UCSD-AML1 (cell line): ENCODE measurements around the gene ACSM5.
A peak's percentile ranks its signal among the peaks of the same experiment; 100 is the strongest.

ENCODE experiments used
- DNase-seq: peaks from one replicate; lab custom pipeline; 2025; ENCODE audit not compliant: unreplicated experiment; lab: John Stamatoyannopoulos, UW

Gene ACSM5, protein sequence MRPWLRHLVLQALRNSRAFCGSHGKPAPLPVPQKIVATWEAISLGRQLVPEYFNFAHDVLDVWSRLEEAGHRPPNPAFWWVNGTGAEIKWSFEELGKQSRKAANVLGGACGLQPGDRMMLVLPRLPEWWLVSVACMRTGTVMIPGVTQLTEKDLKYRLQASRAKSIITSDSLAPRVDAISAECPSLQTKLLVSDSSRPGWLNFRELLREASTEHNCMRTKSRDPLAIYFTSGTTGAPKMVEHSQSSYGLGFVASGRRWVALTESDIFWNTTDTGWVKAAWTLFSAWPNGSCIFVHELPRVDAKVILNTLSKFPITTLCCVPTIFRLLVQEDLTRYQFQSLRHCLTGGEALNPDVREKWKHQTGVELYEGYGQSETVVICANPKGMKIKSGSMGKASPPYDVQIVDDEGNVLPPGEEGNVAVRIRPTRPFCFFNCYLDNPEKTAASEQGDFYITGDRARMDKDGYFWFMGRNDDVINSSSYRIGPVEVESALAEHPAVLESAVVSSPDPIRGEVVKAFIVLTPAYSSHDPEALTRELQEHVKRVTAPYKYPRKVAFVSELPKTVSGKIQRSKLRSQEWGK

DNA sequence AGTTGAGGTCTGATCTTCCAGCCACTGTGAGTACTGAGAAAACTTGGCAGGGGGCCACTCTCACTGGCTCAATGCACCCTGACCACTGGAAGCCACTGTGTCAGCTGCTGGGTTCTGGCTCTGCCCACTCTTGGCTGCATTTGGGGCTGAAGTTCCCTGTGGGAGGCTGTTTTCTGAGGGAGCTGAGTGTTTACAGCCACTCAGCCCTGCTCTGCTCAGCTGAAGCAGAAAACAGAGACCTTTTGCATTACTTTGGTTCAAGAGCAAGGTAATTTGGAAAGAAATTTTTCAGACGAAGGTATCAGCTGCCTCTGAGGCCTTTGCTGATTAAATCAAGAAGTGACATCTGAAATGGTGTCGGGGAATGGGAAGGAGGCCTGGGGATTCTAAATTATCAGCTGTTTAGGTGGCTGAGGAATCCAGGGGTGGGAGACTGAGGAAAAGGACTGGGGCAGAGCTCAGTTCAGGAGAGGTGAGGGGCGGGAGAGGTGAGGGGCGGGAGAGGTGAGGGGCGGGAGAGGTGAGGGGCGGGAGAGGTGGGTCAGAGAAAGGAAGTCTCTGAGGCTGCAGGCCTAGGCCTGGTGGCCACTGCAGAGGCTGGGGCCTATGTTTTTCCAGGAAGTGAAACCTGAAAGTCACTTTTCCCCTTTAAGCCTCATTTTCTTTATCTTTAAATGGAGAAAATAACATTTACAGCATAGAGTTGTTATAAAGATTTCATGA is at the start of gene ACSM5:
Gene ACSM5 (plus strand): TSS at position 137 of the 723 bp plus-strand sequence. CDS start 1,951 bp downstream, outside the sequence.
- DNase-seq, result no peak

DNA sequence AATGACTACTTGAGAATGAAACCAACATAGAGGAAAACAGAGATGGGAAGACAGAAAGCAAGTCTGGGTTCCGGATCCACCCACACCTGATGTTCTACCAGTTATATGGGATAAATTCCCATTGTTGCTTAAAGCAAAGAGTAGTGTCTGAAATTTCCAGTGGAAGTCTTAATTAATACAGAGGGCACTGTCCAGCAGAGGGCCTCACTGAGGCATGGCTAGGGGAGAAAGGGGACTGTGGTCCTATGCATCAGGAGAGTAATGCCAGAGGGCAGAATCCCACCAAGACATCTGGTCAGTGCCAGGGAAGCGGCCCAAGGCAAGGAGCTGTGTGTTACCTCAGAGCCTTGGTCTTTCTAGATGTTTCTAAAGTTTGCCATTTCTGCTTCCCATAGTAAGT is 49.3 kb upstream of the ACSM5 start:
- peak; percentile 10 for DNase-seq

DNA sequence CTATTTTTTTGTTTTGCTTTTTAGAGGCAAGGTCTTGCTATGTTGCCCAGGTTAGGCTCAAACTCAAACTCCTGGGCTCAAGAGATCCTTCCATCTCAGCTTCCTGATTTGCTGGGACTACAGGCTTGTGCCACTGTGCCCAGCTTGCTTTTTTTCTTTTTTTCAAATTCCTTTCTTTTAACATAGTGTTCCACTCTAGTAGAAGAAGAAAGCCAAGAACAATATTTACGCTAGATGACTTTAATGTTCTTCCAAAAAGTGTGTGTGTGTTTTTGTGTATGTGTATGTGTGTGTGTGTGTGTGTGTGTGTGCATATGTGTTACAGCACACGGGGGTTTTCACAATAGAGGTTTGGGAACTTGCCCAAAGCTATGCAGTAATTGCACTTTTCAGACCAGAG is 46.1 kb upstream of the ACSM5 start:
- no peak for DNase-seq

DNA sequence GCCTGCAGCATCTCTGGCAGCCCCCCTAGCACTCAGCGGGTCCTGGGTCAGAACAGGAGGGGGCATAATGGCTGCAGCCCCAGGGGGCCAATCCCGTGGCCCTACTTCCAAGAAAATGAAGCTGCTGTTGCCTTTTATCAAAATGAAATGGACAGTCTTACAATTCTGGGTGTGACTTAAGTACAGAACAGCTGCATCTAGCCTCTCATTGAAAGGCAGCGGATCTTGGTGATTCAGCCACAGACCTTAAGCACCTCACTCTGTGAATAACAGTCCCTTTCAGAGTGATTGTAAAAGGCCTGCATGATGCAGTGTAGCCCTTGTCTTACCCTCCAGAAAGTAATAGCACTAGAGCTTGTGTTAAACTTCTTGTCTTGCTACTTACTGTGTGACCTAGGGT is 45.3 kb upstream of the ACSM5 start:
- no peak for DNase-seq

DNA sequence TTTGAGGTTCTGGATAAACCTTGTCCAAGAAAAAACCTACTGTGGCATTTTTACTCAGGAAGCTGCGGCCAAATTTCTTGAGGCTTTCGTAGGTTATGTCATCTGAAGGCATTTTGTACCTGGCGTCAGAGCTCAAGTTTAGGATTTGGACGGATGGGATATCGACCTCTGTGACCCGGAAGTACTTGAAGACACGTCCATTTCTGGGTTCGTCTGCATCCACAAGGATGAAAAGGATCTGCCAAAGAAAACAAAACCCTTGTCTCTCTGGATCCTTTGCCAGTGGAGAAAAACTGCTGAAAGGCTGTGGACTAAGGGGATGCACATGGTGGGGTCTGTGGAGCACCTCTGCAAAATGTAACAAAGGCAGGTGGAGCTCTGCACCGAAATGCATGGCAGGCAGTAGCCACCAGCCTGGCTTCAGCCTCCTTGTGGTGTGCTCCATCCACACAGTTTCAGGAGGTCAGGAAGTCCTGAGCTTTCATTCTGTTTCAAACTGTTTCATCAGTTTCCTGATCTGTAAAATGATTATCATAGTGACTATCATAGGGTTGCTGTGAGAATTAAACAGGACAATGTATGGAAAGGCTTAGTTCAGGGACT is 39.8 kb upstream of the ACSM5 start:
- DNase-seq, result no peak

DNA sequence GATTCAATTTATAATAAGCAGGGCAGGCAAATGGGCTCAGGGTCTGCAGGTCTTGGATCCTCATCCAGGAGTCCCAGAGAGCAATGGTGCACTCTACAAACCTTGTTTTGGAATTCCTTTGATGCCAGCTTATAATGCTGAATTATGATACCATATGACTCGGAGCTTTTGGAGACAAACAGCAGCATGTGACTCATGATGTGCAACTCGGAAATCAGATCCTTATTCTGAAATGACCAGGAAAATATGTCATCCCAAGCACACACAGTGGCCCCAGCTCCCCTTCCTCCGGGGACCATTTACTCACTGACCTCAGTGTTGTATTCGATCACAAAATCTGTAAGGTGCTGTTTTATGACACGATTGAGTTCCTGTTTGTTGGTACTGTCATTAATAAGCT is 36.6 kb upstream of the ACSM5 start:
- no peak for DNase-seq

DNA sequence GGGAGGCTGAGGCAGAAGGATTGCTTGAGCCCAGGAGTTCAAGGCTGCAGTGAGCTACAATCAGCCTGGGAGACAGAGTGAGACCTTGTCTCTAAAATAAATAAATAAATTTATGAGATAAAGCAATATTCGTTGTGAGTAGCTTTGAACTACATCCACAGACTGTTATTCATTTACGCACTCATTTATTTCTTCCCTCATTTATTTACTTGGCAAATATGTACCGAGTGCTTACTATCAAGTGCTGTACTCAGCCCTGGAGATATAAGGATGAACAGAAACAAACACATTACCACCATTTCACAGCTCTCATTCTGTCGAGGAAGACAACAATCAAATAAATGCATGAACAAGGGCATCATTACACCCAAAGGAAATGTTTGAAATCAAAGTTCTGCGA is 32.2 kb upstream of the ACSM5 start:
- no peak for DNase-seq

DNA sequence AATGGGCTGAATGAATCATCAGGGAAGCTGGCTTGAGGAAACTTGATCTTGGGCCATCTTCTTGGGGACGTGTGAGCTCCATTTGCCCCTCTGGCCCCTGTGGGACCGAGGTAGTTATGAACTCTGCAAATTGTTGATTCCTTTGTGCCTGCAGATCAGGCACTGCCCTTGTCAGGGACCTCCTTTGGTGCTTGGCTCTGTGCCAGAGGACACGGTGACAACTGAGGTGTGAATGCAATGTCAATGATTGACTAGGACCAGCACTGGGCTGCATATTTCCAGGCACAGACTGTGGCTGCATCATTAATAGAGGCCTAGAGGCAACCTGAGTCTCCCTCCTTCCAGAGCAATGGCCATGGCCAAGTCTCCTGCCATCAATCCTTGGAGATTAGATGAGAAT is 28.6 kb upstream of the ACSM5 start:
- DNase-seq, result no peak

DNA sequence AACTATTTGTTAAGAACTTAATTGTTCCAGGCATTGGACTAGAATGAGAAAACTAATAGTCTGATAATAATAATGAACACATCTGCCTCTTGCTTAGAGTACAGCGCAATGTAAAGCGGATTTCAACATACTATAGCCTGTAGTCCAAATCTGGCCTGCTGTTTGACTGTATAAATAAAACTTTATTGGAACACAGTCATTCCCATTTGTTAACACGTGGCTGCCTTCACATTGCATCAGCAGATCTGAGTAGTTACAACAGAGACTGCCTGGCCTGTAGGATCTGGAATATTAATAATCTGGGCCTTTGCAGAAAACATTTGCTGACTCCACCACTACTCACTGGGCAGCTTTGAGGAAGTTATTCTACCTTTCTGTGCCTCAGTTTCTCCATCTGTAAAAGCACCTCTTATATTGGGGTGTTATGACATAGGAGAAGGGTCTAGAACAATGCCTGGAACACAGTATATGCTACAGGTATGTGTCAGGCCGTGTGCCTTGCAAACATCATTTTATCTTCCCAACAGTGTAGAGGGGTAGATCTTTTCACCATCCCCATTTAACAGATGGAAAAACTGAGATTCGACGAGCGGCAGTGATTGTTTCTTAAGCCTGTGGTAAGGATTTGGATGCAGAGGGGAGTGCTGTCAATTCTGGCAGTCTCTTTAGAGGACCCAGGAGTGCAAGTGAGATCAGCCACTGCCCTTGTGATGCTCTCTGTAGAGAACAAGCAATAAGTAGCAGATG is 27.0 kb upstream of the ACSM5 start:
- no peak for DNase-seq

DNA sequence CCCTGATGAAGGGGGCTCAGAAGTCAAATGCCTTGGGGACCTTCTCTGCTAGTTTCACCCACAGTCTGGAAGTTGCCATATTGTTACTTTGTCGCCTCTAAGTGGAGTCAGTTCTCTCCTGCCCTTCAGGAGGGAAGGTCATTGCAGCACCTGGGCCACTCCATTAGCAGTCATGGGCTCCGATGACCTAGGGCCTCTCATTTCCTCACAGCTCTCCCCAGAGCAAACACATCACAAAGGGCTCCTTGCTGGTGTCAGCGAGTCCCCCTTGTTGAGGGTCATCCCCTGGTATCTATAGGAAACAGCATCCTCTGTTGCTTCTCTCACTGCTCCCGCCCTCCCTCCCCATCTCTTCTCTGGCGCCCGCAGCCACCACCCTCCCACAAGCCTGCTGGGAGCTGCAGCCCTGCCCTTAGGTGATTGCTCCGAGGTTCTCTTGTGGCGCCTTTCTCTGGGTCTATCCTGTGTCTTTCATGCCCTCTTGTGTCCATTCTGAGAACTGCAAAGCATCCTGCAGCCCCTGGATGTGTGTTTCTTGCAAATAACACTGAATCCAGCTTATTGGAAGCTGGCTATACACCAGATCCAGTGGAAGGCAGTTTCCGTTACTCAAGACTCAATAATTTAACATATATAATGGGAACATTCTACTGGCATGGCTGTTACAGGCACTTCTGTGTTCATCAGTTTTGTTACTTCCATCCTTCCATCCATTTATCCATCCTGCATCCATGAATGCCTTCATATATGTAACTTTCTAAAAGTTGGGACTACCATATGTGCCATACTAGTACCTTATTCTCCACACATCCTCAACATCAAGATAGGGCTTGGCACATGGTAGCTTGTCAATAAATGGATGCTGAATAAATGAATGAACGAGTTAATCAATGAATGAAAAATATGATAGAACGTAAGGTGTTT is 26.0 kb upstream of the ACSM5 start:
- DNase-seq, result peak; percentile 26

DNA sequence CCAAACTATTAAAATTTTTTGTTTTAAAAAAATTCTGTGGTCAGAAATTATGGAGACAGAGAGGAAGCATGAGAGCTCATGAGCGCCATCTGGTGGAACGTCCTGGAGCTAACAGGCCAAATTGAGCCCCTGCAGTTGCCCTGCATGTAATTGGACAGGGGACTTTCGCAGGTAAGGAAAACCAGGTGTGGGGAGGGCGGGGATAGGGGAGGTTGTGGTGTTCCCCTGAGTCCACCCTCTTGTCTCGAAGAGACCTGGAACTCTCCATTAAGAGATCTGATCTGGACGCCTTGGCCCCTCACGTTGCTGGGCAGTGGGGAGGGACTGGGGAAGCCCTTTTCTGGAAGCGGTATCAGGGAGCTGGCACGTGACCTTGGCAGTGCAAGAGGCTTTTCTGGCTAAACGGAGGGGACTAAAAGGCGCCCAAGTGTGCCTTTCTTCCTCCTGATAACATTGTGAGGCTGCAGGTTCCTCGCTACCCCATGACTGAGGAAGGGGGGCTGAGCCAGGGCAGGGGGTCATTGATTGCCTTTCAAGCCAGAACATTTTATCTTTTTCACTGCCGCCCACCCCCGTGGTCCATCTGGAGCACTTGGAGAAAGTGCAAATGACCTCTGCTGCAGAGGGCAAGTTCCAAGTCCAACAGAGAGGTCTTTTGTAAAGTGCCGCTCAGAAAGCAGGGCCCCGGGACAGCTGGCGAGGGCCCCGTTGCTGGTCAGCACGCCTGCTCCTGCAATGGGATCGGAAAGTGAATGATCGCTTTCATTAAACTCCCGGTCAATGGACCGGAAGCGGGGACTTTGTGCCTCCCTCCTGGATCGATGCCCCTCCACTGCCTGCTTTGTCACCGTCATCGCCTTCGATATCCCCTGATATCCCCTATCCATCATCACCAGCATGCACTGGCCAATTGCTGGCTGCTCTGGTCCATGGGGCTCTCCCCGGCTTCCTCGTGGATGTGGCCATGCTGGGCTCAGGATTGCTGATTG is 23.2 kb upstream of the ACSM5 start:
- peak; percentile 47 for DNase-seq

DNA sequence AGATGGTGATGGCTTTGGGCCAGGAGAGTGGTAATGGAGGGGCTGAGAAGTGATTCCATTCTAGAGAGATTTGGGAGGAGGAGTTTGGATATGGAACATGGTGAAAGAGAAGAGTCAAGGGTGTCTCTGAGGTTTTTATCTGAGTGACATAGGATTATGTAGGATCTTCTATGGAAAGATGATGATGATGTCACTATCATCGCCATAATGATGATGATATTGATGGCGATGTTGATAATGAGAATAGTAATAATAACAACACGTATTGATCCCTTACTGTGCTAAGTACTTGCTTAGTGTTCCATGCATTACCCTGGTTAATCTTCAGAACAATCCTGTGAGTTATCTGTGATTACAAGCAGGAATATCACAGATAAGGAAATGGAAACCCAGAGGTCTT is 21.4 kb upstream of the ACSM5 start:
- DNase-seq, result no peak

DNA sequence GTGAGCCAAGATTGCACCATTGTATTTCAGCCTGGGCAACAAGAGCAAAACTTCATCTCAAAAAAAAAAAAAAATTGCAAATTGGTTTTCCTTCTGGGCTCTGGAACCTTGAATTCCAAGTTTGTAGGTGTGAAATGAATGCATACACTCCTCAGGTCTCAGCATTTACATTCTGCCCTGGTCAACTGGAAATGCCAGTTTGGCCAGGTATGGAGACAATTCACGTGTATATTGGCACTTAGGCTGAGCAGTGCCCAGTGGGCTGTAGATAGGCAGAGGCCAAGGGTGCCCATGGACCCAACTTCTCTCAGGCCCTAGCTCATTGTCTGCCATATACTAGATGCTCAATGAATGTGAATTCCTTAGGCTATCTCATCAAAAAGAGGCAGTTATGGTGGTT is 20.5 kb upstream of the ACSM5 start:
- DNase-seq, result no peak

DNA sequence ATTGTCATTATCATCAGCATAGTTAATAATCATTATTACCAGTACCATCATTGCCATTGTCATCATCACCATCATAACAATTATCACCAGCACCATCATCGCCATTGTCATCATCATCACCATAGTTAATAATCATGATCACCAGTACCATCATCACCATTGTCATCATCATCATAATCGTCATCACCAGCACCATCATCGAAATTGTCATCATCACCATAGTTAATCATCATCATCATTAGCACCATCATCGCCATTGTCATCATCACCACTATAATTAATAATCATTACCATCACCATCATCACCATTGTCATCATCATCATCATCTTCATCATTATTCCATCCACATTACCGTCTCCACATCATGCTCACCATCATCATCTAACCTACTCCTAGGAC is 18.3 kb upstream of the ACSM5 start:
- DNase-seq, result no peak

DNA sequence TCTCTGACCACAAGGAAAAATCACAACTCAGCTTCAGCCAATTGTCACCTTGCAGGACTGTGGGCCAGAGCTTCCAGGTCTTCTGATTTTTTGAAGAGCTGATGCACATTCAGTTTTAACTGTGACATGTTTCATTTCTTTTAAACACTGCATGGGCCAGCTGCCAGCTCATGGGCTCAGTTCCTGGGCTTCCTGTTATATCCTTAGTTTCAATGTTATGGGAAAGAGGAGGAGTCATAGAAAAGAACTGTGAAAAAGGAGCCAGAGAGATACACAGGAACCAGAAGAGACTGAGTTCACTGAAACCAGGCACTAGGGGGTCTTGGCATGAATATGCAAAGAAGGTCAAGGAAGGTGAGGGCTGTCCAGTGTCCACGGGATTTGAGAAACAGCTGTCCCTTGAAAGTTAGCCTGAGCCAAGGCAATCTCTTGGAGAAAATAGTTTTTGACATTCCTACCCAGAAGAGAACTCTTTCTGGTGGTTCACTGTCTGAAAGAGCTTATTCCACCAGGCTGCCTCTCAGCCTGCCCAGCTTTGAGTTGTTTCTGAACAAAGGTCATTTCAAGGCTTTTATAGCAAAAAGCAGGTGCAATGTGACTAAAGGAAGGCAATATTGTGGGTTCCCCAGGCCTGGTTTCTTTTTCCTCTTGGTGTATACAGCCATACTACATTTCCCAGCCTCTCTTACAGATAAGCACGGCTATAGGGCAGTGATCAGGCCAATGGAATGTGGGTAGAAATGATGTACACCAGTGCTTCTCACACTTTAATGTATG is 15.3 kb upstream of the ACSM5 start:
- DNase-seq, result no peak

DNA sequence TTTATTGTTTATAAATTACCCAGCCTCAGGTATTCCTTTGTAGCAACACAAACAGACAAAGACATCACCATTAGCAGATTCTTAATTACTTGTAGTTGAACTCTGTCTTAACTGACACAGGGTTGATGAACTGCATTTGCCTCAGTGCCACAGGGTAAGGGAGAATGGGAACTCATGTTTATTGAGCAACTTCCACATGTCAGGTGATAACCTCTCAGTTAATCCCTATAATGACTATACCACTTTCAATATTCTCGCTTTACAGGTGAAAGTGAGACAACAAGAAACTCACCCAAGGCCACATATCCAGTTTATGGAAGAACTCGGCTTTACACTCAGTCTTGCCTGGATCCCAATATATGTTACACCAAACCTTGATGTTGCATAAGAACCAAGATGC is 13.4 kb upstream of the ACSM5 start:
- DNase-seq, result no peak

DNA sequence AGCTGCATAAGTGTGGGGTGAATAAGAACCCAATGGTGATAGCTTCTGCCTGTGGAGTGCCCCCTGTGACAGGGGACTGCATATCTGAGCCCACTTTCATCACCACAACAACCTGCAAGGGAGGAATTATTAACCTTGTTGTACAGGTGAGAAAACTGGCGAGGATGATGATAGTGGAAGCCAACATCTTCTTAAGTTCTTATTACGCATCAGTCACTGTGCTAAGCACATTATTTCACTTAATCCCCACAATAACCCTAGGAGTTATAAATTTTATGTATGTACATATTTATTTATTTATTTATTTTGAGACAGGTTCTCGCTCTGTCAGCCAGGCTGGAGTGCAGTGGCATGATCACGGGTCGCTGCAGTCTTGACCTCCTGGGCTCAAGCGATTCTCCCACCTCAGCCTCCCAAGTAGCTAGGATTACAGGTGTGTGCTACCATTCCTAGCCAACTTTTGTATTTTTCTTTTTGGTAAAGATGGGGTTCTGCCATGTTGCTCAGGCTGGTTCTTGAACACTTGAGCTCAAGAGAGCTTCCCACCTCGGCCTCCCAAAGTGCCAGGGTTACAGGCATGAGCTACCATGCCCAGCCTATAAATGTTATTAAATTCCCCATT is 12.4 kb upstream of the ACSM5 start:
- no peak for DNase-seq
